Neural cell (in vitro differentiated cells): ENCODE results near the gene DNAJB2. TPM values are rescaled to one million over a fixed set of nuclear protein-coding genes. Genes with fewer than 3 reads are reported as not detected.

ENCODE experiments used
- H2AFZ ChIP-seq: fragments of 200-600, 300-800 bp; sonication (generic), shearing (Covaris generic); 2 replicates; pipeline ENCODE4 v1.6.0; 2014; ENCODE audit warnings: low read depth, mild to moderate bottlenecking, antibody characterized with exemption, low read length, moderate library complexity
- H3F3A ChIP-seq: fragments of 200-600 bp; shearing (Covaris generic); 2 replicates; pipeline ENCODE4 v1.6.1; 2016; ENCODE audit warnings: mild to moderate bottlenecking, moderate library complexity, mixed read lengths, antibody characterized with exemption, low read length; ENCODE audit not compliant: insufficient read depth, poor library complexity, severe bottlenecking
- H3K27ac ChIP-seq: fragments of 200-600, 300-800 bp; sonication (generic), shearing (Covaris generic); 2 replicates; pipeline ENCODE4 v1.5.1; 2014; ENCODE audit warnings: mild to moderate bottlenecking, low read length, moderate library complexity
- H3K27me3 ChIP-seq: fragments of 300-800, 200-600 bp; sonication (generic), shearing (Covaris generic); 2 replicates; pipeline ENCODE4 v1.6.0; 2014; ENCODE audit warnings: mild to moderate bottlenecking, low read depth, low read length, moderate library complexity; ENCODE audit not compliant: insufficient read depth
- H3K36me3 ChIP-seq: fragments of 300-800, 200-600 bp; sonication (generic), shearing (Covaris generic); 2 replicates; pipeline ENCODE4 v1.5.1; 2014; ENCODE audit warnings: mild to moderate bottlenecking, antibody characterized with exemption, low read length, moderate library complexity; ENCODE audit not compliant: insufficient read depth
- H3K4me2 ChIP-seq: fragments of 300-800, 200-600 bp; sonication (generic), shearing (Covaris generic); 2 replicates; pipeline ENCODE4 v1.6.0; 2014; ENCODE audit warnings: mild to moderate bottlenecking, low read length
- H3K4me3 ChIP-seq: fragments of 300-800, 200-600 bp; sonication (generic), shearing (Covaris generic); 2 replicates; pipeline ENCODE4 v1.5.1; 2014; ENCODE audit warnings: mild to moderate bottlenecking, low read length, moderate library complexity
- H3K79me2 ChIP-seq: fragments of 200-600 bp; shearing (Covaris generic); replicated peaks from 2 replicates; pipeline ENCODE4 v1.6.0; 2014; ENCODE audit warnings: mild to moderate bottlenecking, low read length, moderate library complexity; ENCODE audit not compliant: insufficient read depth
- H3K9ac ChIP-seq: fragments of 300-800, 200-600 bp; sonication (generic), shearing (Covaris generic); 2 replicates; pipeline ENCODE4 v1.6.1; 2016; ENCODE audit warnings: mild to moderate bottlenecking, low read length, mixed read lengths
- H3K9me2 ChIP-seq: fragments of 200-600 bp; shearing (Covaris generic); 2 replicates; pipeline ENCODE4 v1.6.1; 2016; ENCODE audit warnings: mild to moderate bottlenecking, low read length, mixed read lengths; ENCODE audit not compliant: insufficient read depth
- H3K9me3 ChIP-seq: fragments of 200-600, 300-800 bp; sonication (generic), shearing (Covaris generic); 2 replicates; pipeline ENCODE4 v1.6.1; 2016; ENCODE audit warnings: mild to moderate bottlenecking, mixed run types, low read length, moderate library complexity, mixed read lengths
- H4K20me1 ChIP-seq: fragments of 200-600 bp; shearing (Covaris generic); 2 replicates; pipeline ENCODE4 v1.6.1; 2016; ENCODE audit warnings: mild to moderate bottlenecking, mixed run types; ENCODE audit not compliant: insufficient read depth
- CTCF ChIP-seq: fragments of 450-650 bp; IDR thresholded peaks from 2 replicates; pipeline ENCODE4 v1.5.1; 2014; ENCODE audit warnings: antibody characterized with exemption, mild to moderate bottlenecking, moderate library complexity; ENCODE audit not compliant: poor library complexity, severe bottlenecking
- EP300 ChIP-seq: fragments of 450-650 bp; conservative IDR thresholded peaks from 2 replicates; pipeline ENCODE4 v1.6.1; 2014; ENCODE audit warnings: antibody characterized with exemption, mild to moderate bottlenecking, moderate library complexity; ENCODE audit not compliant: poor library complexity, severe bottlenecking
- EZH2 ChIP-seq: fragments of 200-600, 300-800 bp; shearing (Covaris generic), sonication (generic); IDR thresholded peaks from 2 replicates; pipeline ENCODE4 v1.6.1; 2014; ENCODE audit warnings: antibody characterized with exemption, low read length, borderline replicate concordance, mild to moderate bottlenecking; ENCODE audit not compliant: insufficient read depth, poor library complexity, severe bottlenecking
- MXI1 ChIP-seq: fragments of 450-650 bp; conservative IDR thresholded peaks from 2 replicates; pipeline ENCODE4 v1.6.1; 2014; ENCODE audit warnings: antibody characterized with exemption, mild to moderate bottlenecking; ENCODE audit not compliant: poor library complexity, severe bottlenecking
- POLR2AphosphoS5 ChIP-seq: IDR thresholded peaks from 2 replicates; pipeline ENCODE4 v1.6.1; 2012
- RAD21 ChIP-seq: fragments of 450-650 bp; conservative IDR thresholded peaks from 2 replicates; pipeline ENCODE4 v1.6.1; 2014; ENCODE audit warnings: antibody characterized with exemption, mild to moderate bottlenecking, moderate library complexity
- SMC3 ChIP-seq: fragments of 450-650 bp; conservative IDR thresholded peaks from 2 replicates; pipeline ENCODE4 v1.6.1; 2014; ENCODE audit warnings: antibody characterized with exemption, mild to moderate bottlenecking, moderate library complexity; ENCODE audit not compliant: poor library complexity
- TAF1 ChIP-seq: IDR thresholded peaks from 2 replicates; pipeline ENCODE4 v1.6.1; 2012; ENCODE audit warnings: low read depth
- polyA minus RNA-seq: library from RNA; depleted of rRNA, polyadenylated mRNA; stranded (reverse); fragments of >200 nt; gene quantifications from 2 replicates; pipeline ENCODE4 v1.2.3, GENCODE V29; 2014
- polyA plus RNA-seq: library from polyadenylated mRNA; depleted of rRNA; stranded (reverse); fragments of >200 nt; gene quantifications from 2 replicates; pipeline ENCODE4 v1.2.3, GENCODE V29; 2014
- TF ChIP-seq, protein P1 (sequence below): IDR thresholded peaks from 2 replicates; pipeline ENCODE4 v1.6.1; 2012; ENCODE audit warnings: borderline replicate concordance

The DNAJB2 gene
- polyA plus RNA-seq, result 145 and 172 TPM in 2 replicates
- 54.8 and 57.6 TPM in 2 replicates for polyA minus RNA-seq

DNA sequence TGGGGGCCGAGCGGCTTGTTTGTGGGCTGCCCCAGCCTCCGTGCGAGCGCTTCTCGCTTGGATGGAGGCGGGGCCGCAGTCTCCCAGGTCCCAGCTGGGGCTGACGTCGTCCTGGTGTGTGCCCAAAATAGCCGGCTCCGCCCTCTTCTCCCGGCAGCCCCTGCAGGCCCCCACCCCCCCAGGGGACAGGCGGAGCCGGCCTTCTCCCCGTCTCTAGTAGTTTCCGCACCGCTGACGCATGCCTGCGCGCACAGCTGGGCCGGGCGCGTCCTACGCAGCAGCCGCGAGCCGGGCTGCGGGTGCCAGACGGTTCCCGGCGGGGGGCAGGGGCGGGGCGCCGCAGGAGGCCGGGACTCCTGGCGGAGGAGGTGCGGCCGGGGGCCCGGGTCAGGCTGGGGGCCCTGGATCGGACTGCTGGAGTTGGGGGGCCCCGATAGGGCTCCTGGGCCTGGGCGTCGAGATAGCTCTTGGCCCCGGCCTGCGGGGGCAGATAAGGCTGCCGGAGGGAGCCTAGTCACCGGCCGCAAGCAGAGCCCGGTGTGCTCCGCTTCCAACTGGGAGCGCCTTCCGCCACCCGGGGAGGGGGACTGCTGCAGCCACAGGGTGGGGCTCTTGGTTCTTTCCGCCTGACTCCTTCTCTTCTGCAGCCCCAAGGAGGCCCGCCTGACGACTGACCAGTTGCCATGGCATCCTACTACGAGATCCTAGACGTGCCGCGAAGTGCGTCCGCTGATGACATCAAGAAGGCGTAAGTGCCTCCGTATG, at the start of gene DNAJB2:
TSS of gene DNAJB2 (plus strand) at position 216 of the 765 bp plus-strand sequence. CDS start at position 684, 468 bp downstream.
- peak within 1 kb of the TSS; percentile 52 for H3K4me2 ChIP-seq
- H2AFZ ChIP-seq, result peak within 1 kb of the TSS; percentile 19
- no peaks in the 10 kb centered on the region for H3K9me3 ChIP-seq
- no peaks in the 10 kb centered on the region for H3K27me3 ChIP-seq
- H3K36me3 ChIP-seq, result no peaks in the 10 kb centered on the region
- H3K4me3 ChIP-seq, result peak within 1 kb of the TSS; percentile 74
- TF ChIP-seq, protein P1, sequence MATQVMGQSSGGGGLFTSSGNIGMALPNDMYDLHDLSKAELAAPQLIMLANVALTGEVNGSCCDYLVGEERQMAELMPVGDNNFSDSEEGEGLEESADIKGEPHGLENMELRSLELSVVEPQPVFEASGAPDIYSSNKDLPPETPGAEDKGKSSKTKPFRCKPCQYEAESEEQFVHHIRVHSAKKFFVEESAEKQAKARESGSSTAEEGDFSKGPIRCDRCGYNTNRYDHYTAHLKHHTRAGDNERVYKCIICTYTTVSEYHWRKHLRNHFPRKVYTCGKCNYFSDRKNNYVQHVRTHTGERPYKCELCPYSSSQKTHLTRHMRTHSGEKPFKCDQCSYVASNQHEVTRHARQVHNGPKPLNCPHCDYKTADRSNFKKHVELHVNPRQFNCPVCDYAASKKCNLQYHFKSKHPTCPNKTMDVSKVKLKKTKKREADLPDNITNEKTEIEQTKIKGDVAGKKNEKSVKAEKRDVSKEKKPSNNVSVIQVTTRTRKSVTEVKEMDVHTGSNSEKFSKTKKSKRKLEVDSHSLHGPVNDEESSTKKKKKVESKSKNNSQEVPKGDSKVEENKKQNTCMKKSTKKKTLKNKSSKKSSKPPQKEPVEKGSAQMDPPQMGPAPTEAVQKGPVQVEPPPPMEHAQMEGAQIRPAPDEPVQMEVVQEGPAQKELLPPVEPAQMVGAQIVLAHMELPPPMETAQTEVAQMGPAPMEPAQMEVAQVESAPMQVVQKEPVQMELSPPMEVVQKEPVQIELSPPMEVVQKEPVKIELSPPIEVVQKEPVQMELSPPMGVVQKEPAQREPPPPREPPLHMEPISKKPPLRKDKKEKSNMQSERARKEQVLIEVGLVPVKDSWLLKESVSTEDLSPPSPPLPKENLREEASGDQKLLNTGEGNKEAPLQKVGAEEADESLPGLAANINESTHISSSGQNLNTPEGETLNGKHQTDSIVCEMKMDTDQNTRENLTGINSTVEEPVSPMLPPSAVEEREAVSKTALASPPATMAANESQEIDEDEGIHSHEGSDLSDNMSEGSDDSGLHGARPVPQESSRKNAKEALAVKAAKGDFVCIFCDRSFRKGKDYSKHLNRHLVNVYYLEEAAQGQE, result peak; percentile 50
- no peak for TF ChIP-seq TAF1
- TF ChIP-seq SMC3, result no peak
- TF ChIP-seq POLR2AphosphoS5, result peak; percentile 77
- no peak for TF ChIP-seq CTCF
- TF ChIP-seq EP300, result peak; percentile 57
- no peak for TF ChIP-seq RAD21
- TF ChIP-seq EZH2, result no peak
- peak; percentile 71 for TF ChIP-seq MXI1
- H3K27ac ChIP-seq, result peak within 1 kb of the TSS; percentile 79
- no peaks in the 10 kb centered on the region for H3K9me2 ChIP-seq
- H4K20me1 ChIP-seq, result no peaks in the 10 kb centered on the region
- no peaks in the 10 kb centered on the region for H3K79me2 ChIP-seq
- peaks cover 10% of the 10 kb centered on the region for H3F3A ChIP-seq
- peak within 1 kb of the TSS; percentile 82 for H3K9ac ChIP-seq

DNA sequence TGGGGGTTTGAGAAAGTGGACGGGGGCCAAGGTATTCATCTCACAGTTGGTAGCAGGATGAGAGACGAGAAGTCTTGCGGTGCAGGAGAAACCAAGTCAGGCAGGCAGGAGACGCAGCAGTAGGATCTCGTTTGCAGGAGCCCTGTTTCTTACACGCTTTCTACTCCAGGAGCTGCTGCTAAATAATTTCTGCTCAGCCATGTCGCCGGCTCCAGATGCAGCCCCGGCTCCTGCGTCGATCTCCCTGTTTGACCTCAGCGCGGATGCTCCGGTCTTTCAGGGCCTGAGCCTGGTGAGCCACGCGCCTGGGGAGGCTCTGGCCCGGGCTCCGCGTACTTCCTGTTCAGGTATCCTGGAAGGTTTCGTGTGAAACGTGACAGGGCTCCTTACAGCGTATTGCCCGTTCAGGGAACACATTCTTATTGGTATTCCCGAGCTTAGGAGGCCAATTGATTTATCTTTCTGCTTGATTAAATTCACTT, 49.1 kb upstream of the DNAJB2 start:
- peak overlapping the region; percentile 76 for H3K4me2 ChIP-seq
- peak overlapping the region; percentile 78 for H3K4me3 ChIP-seq
- no peak for TF ChIP-seq EZH2
- peak; percentile 48 for TF ChIP-seq RAD21
- no peak for TF ChIP-seq EP300
- TF ChIP-seq CTCF, result no peak
- peak; percentile 87 for TF ChIP-seq MXI1
- peak overlapping the region; percentile 74 for H3K9ac ChIP-seq
- H4K20me1 ChIP-seq, result no peaks in the 10 kb centered on the region
- H3K36me3 ChIP-seq, result no peaks in the 10 kb centered on the region
- peaks cover 17% of the 10 kb centered on the region for H3K79me2 ChIP-seq
- no peaks in the 10 kb centered on the region for H3K9me2 ChIP-seq
- H3K27ac ChIP-seq, result peak overlapping the region; percentile 96
- H2AFZ ChIP-seq, result no peak overlapping the region
- no peaks in the 10 kb centered on the region for H3K27me3 ChIP-seq
- no peaks in the 10 kb centered on the region for H3K9me3 ChIP-seq
- peaks cover 6% of the 10 kb centered on the region for H3F3A ChIP-seq
